Measurements from ENCODE around the gene NUDCD3.

The NUDCD3 gene

GRCh38 chr7:44490351-44491200 is at the start of gene NUDCD3:
NUDCD3 (minus strand) TSS chr7:44490658; CDS start chr7:44490600, 58 bp downstream.
- peak; percentile 90 for DNase-seq

DNA sequence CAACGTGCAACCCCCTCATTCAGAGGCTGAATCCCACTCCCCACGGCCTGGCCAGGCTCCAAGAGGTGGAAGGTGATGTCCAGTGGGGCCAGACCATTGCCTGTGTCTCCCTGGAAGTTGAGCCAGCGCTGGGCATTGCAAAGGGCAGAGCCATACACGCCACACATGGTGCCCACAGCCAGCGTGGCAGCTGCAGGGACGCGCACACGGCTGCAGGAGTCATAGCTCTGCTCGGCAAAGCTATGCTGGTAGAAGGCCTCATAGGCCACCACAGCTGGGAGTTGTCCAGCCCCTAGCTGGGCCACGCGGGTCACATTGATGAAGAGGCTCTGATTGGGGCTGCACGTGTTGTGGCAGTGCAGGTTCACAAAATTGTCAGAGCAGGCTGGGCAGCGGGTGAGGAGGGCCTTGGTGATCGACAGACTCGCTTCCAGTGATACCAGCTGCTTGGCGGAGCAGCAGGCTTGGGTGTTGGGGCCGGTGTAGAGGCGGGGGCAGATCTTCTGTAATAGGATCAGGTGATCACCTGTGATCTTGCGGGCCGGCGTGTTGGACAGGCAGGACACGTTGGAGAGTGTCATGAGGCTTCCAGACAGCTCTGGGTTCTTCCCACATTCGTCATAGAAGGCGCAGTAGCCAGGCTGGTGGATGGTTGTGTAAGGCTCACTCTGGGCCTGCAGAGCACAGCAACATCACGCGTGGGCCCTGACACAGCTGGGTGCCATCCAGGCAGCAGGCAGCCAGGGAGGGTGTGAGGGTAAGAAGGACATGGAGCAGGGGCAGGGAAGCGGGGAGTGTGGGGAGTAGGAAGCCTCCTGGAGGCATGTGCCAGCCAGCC is 49.4 kb upstream of the NUDCD3 start:
- DNase-seq, result no peak

DNA sequence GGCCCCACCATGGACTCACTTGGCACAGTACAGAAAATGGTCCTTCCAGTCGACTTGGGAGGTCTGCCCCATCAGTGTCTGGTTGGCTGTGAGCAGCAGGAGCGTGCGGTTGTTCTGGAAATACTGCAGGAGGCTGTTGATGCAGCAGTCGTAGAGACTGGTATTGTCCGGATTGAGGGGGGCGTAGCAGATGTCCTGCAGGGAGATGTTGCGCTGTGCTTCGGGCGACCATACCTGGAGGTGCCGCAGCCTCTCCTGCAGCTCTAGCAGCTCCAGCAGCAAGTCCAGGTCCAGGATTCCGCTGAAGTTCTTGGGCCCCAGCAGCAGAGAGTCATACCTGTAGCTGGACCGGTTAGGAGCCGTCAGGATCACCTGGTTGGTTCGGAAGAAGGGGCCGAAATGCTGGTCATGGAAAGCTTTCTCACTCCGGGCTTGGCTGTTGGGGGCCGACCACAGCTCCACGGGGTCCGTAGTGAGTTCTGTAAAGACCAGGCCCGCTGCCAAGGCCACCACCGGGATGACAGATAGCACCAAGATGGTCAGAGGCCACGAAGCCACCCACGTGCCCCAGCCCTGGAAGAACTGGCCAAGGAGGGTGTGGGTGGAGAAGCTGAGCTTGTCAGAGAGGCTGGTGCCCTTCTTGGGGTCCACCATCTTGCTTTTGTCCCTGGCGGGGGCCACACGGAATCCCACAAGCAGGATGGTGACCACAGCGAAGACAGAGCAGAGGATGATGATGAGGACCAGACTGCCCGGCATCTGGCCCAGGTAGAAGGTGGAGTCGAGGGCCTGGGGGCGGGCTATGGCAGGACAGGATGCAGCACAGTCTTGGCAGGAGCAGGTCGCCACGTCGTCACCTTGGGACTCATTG is 48.6 kb upstream of the NUDCD3 start:
- no peak for DNase-seq

DNA sequence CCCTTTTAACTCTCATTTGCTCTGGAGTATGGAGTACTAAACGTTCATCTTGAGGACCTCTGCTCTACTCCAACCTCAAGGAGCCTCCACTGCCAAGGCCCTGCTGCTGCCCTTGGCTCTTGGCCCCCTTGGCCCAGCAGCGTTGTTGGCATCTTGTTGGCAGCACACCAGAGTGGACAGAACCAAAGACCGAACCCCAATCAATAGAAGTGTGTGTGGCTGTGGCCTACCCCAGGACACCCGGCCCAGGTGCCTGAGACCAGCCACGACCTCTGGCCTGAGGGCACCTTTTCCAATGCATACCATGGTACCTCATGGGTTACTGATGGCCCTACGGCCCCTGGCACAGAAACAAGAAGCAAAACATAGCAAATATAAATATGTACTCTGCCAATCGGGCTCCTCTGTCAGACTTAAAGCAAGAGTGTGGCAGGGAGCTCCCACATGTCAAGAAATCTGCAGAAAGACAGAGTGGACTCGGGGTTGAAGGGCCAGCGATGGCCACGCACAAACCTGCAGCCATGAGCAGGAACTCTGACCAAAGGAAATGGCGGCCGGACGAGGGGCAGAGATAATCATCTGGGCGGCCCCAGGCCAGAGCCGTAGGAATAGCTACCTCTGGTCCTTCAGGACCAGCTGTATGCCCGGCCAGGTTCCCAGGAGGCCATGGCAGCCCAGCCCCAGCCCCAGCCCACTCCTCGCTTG is 47.8 kb upstream of the NUDCD3 start:
- no peak for DNase-seq

DNA sequence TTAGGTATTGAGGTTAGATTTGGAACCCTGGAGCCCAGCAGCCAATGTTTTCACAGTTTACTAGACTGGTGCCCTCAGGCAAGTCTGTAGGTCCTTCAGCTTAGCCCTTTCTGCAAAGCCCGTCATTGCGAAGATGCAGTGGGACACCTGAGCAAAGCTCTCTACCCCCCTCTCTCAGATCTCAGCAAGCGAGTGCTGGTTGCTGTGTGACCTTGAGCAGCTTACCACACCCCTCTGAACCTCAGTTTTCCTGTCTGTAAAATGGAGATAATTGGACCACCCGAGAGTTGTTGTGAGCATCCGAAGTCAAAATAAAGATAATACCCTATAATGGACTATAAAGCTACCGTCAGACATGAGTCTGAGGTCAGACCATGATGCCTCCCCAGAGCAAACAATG is 47.0 kb upstream of the NUDCD3 start:
- no peak for DNase-seq

DNA sequence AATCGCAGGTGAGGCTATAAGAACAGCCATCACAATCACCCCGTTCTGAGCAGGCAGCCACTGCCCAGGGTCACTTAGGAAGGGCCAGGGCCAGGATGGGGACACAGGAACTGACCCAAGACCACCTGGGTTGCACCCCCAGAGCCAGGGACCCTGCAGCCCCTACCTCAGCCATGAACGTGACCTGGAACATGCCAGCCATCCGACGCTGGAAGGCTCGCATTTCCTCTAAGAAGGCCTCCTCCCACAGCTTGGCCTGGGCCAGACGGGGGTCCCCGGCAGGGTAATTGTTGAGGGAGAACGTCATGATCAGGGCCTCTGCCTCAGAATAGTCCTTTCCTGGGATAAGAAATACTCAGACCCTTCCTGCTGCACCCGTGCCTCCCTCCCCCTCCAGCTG is 45.6 kb upstream of the NUDCD3 start:
- DNase-seq, result no peak

- no peak for DNase-seq
Measured at GRCh38 chr7:44535348-44536064, 45.0 kb upstream of the NUDCD3 start.

- DNase-seq, result peak; percentile 69
Measured at GRCh38 chr7:44534501-44534900, 44.0 kb upstream of the NUDCD3 start.

DNA sequence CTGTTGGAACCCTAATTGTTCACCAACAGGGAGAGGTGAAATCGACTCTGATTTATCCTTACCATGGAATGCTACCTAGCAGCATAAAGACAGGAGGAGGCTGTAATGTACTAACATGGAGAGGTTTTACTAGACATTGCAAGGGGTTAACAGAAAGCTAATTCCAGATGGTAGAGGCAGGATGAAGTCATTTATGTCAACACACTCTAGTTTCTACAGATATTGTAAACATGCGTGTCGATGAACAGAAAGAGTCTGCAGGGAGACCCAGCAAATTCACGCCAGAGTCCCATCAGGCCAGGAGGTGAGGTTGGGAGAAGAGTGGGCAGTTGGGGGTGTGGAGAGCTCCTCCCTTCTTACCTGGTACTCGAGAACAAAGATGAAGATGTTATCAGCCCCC is 43.6 kb upstream of the NUDCD3 start:
- no peak for DNase-seq

DNA sequence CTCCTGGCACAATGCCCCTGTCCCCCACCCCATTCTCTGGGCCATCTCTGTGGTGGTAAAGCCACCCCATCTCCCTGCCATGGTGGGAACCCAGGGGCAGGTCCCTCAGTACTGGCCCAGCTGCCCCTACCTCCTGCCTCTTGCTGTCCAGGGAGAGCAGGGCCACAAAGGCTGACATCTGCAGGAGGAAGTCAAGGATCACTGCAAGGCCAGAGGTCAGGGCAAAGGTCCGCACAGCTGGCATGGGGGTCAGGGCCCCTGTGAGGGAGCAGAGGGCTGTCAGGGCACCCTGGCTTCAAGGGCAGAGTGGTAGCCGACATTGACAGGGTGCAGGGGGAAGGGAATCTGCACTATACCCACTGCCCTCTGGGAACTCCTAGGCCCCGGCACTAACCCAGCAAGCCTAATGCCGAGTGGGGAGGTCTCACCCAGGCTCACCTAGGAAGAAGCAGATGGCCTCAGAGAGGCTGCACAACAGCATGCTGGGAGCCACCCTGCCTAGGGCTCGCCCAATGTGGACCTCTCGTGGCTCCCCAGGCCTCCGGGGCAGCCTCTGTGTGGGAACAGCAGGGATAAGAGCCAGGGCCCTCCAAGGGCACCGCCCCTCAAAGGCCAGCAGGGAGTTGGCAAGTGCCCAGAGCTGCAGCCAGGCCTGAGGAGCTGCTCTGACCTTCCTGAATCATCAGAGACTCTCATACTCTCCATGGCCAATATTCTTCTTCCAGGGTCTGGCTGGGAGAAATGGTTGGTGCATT is 43.0 kb upstream of the NUDCD3 start:
- DNase-seq, result no peak

- no peak for DNase-seq
Measured at GRCh38 chr7:44531421-44532380, 41.2 kb upstream of the NUDCD3 start.

DNA sequence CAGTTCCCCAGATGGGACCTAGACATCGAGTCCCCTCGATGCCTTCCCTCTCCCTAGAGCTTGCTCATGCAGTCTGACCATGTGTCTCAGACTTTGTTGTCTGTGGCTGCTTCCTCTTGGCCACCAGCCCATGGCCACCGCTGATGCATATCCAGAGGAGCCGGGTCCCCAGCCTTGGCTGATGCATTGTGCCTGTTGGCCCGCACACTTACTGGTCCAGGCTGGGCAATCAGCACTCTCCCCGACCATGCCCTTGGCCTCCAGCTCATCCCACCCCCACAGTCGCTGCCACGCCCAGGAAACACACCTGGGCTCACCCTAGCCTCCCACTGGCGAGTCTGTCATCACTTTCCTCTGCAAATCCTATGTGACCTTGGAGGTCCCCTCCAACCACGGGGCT is 40.5 kb upstream of the NUDCD3 start:
- no peak for DNase-seq

- DNase-seq, result no peak
Measured at GRCh38 chr7:44524811-44525388, 34.4 kb upstream of the NUDCD3 start.

- DNase-seq, result no peak
Measured at GRCh38 chr7:44522315-44522714, 31.9 kb upstream of the NUDCD3 start.

DNA sequence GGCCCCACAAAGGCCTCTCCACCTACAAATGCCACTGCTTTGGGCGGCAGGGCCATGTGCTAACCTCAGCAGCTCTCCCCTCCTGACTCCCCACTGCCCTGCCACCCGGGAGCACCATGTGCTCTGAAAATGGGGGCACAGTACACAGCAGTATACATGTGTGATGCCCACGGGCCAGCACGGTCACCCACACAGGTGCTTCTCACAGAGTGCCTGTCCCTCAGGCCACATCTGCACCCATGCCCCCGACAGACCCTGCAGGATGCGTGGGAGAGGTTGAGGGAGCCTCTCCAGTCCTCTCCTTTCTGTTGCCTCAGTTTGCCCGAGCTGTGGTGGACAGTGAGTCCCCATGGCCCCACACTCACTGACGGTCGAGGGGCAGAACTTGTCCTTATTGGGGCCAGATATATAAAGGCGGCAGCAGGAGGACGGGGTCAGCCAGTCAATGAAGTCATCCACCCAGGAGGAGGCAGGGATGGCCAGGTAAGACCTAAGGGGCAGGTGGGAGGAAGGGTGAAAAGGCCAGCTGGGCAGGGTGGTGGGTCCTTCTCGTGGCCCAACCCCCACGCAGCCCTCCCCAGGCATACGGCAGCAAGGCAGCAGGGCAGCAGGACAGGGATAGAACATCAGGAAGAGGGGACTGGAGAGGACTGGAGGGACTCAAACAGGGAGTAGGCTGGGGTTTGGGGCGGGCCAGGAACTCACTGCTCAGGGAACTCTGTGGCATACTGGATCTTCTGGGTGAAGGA is 31.1 kb upstream of the NUDCD3 start:
- no peak for DNase-seq

GRCh38 chr7:44520574-44520973 is 30.1 kb upstream of the NUDCD3 start:
- no peak for DNase-seq

GRCh38 chr7:44519546-44519945 is 29.1 kb upstream of the NUDCD3 start:
- no peak for DNase-seq

DNA sequence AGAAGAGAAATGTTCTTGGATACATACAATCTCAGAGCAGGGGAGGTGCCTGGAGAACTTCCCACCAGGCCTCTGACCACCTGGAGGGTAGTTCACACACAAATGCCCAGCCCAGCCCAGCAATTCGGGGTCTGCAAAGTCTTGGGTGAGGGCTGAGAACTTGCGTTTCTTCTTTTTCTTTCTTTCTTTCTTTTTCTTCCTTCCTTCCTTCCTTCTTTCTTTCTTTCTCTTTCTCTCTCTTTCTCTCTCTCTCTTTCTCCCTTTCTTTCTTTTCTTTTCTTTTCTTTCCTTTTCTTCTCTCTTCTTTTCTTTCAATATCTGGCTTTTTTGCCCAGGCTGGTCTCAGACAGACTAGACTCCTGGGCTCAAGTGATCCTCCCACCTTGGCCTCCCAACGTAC is 28.3 kb upstream of the NUDCD3 start:
- no peak for DNase-seq

GRCh38 chr7:44517175-44517574 is 26.7 kb upstream of the NUDCD3 start:
- DNase-seq, result no peak

Data from NCI-H146 (cell line).